ENCODE measurements around the gene SEMA6B. TPM values are rescaled to one million over a fixed set of nuclear protein-coding genes. Genes with fewer than 3 reads are reported as not detected.
A peak's percentile ranks its signal among the peaks of the same experiment; 100 is the strongest.
"Not testable (repeated sequence)": the region's sequence is repeated elsewhere in the genome, so short reads cannot be mapped to it uniquely, and the experiment has no call there.

The SEMA6B gene
- total RNA-seq, 6 donors from 2014 or later, result 3.4 to 33.1 (median 7.6) TPM

DNA sequence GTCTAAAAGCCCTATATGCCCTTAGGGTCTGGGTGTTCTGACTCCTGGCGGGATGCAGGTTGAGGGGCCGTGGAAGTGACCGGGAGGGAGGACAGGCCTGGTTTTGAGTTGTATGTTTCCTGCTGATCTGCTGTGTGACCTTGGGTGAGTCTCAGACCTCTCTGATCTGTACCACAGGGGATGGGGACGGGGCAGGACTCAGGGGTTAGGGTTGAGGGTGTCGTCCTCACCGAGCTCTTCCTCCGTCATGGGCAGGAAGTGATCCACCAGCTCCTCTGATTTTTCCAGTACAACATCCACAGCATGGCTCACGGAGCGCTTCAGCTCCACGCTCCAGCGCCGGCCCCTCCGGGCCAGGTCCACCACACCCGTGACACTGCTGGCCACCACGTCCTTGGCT, 30.6 kb downstream of the SEMA6B start:
- no peak for ATAC-seq (ENCODE audit: low FRiP score in 2 of 2)
- H3K4me3 ChIP-seq, result no peak overlapping the region
- no peaks in the 10 kb centered on the region for H3K36me3 ChIP-seq
- TF ChIP-seq POLR2A (IDR thresholded peaks at IDR 0.05), result no peak
- H3K9me3 ChIP-seq, result no peaks in the 10 kb centered on the region
- DNase-seq, result no peak
- H3K27ac ChIP-seq, result no peak overlapping the region
- WGBS, 2 donors, result 78 to 86% methylated on average over 11 to 15 of the region's 15 CpGs
- no peaks in the 10 kb centered on the region for H3K4me1 ChIP-seq
- no peaks in the 10 kb centered on the region for H3K27me3 ChIP-seq

DNA sequence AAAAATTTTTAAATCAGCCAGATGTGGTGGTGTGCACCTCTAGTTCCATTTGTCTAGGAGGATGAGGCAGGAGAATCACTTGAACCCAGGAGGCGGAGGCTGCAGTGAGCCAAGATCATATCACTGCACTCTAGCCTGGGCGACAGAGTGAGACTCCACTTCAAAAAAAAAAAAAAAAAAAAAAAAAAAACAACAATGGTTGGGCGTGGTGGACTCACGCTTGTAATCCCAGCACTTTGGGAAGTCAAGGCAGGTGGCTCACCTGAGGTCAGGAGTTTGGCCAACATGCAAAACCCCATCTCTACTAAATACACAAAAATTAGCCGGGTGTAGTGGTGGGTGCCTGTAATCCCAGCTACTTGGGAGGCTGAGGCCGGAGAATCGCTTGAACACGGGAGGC, 32.1 kb downstream of the SEMA6B start:
- H3K27ac ChIP-seq; H3K27me3 ChIP-seq; DNase-seq; ATAC-seq (ENCODE audit: low FRiP score in 2 of 2); H3K4me1 ChIP-seq; H3K9me3 ChIP-seq; H3K36me3 ChIP-seq; H3K4me3 ChIP-seq: not testable (repeated sequence)
- WGBS, 2 donors, result 90 to 91% methylated on average over 8 of the region's 8 CpGs

DNA sequence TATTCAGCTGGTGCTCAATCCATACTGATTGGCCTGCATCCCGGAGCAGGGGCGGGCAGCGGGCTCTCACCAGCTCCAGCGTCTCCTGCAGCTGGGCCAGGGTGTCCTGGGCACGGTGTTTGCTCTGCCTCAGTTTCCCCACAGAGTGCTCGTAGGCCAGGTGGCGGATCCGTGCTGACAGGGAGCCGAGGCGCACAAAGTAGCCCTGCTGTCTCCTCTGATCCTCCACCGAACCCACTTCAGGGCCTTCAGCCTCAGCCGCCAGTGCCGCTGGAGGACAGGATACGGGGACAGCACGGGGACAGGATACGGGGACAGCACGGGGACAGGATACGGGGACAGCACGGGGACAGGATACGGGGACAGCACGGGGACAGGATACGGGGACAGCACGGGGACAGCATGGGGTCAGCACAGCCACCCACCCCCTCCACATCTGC, 33.9 kb downstream of the SEMA6B start:
- 55 to 67% methylated on average over 18 to 20 of the region's 23 CpGs for WGBS, 2 donors
- TF ChIP-seq POLR2A (IDR thresholded peaks at IDR 0.05) (no peak), EP300 (IDR thresholded peaks at IDR 0.05) (no peak), POLR2AphosphoS5 (IDR thresholded peaks at IDR 0.05) (no peak)
- TF ChIP-seq, protein P1, sequence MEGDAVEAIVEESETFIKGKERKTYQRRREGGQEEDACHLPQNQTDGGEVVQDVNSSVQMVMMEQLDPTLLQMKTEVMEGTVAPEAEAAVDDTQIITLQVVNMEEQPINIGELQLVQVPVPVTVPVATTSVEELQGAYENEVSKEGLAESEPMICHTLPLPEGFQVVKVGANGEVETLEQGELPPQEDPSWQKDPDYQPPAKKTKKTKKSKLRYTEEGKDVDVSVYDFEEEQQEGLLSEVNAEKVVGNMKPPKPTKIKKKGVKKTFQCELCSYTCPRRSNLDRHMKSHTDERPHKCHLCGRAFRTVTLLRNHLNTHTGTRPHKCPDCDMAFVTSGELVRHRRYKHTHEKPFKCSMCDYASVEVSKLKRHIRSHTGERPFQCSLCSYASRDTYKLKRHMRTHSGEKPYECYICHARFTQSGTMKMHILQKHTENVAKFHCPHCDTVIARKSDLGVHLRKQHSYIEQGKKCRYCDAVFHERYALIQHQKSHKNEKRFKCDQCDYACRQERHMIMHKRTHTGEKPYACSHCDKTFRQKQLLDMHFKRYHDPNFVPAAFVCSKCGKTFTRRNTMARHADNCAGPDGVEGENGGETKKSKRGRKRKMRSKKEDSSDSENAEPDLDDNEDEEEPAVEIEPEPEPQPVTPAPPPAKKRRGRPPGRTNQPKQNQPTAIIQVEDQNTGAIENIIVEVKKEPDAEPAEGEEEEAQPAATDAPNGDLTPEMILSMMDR (IDR thresholded peaks at IDR 0.05), result no peak
- ATAC-seq (ENCODE audit: low FRiP score in 2 of 2) (no peak), DNase-seq (no peak)
- H3K9me3 ChIP-seq, result no peaks in the 10 kb centered on the region
- no peaks in the 10 kb centered on the region for H3K27me3 ChIP-seq
- H3K4me1 ChIP-seq, result no peaks in the 10 kb centered on the region
- H3K36me3 ChIP-seq, result no peaks in the 10 kb centered on the region
- no peak overlapping the region for H3K4me3 ChIP-seq
- no peak overlapping the region for H3K27ac ChIP-seq

DNA sequence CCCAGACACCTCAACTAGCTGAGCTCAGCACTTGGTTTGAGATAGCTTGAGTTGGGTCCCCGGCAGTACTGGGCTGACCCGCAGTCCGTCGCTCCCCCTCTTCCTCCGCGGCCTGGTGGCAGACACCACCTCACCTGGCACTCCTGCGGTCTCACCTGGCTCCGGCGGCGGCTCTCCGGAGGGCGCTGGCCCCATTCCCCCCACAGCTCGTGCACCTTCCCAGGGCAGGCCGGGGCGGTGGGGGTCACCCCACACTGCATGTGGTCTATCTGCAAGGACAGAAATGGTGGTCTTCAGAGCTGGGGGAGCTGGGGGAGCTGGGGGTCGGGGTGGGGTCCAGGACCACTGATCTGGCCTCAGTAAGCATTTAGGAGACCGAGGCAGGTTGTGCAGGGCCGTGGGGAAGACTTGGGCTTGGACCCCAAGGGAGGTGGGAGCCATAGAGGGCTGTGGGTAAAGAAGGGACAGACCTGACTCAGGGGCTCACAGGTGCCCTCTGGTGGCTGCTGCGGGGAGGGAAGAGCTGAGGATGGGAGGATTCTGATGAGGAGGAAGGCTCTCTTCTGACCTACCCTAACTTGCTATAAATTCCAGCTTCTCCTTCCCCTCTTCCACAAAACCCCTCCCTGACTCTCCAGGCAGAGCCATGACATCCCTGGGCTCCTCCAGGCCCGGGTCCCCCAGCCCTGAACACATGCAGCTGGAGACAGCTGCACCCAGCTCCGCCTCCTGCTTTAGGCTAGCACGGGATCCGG, 34.5 kb downstream of the SEMA6B start:
- DNase-seq (peak in 1 of 2 donors; percentile 85), ATAC-seq (ENCODE audit: low FRiP score in 2 of 2) (peak; percentile 56 to 69)
- WGBS, 2 donors, result 66 to 83% methylated on average over 20 of the region's 23 CpGs
- no peak overlapping the region for H3K27ac ChIP-seq
- TF ChIP-seq, protein P1 (IDR thresholded peaks at IDR 0.05), result peak; percentile 29 to 61 (median 50)
- TF ChIP-seq POLR2AphosphoS5 (IDR thresholded peaks at IDR 0.05), result no peak
- no peak for TF ChIP-seq EP300 (IDR thresholded peaks at IDR 0.05)
- H3K4me3 ChIP-seq, result no peak overlapping the region
- no peaks in the 10 kb centered on the region for H3K9me3 ChIP-seq
- no peaks in the 10 kb centered on the region for H3K27me3 ChIP-seq
- no peaks in the 10 kb centered on the region for H3K4me1 ChIP-seq
- H3K36me3 ChIP-seq, result no peaks in the 10 kb centered on the region

DNA sequence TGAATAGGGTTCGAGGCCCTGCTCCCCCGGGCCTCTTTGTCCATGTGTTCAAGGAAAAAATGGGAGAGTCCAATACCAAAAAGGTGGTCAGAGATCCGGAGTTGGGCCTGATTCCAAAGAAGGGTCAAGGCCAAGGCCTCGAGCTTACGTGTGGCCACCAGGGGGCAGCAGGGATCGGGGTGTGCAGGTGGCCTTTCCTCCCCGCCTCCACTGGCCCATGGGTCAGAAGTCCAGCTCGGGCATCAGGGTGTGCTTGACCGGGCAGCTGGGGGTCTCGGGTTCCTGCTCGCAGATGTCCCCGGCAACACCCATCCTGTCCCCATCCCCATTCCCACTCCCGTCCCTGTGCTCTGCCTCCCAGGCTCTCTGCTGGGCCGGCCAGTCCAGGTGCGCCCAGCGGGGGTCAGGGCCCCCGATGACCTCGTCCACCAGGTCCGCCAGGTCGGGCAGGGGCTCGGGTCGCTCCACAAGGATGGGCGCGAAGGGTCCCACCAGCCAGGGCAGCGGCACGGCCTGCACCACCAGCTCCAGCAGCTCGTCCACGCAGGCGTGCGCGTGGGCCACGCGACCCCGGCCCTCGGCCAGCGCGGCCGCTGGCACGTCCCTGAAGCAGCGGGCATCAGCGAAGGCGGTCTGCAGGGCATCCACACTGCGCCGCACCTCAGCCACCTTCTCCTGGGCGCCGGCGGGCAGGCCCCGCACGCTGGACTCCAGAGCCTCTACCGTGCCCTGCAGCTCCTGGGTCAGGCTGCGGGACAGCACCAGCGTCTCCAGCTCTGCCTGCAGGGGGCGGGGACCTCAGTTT, 36.0 kb downstream of the SEMA6B start:
- WGBS, 2 donors, result 45 to 79% methylated on average over 12 to 31 of the region's 53 CpGs
- Histone ChIP-seq H3K36me3 (no peaks in the 10 kb centered on the region), H3K4me3 (no peak overlapping the region), H3K9me3 (no peaks in the 10 kb centered on the region), H3K4me1 (no peaks in the 10 kb centered on the region), H3K27me3 (no peaks in the 10 kb centered on the region), H3K27ac (no peak overlapping the region)
- ATAC-seq (ENCODE audit: low FRiP score in 2 of 2) (peak; percentile 46 to 59), DNase-seq (peak; percentile 69 to 79)
- TF ChIP-seq POLR2AphosphoS5 (IDR thresholded peaks at IDR 0.05) (no peak), EP300 (IDR thresholded peaks at IDR 0.05) (no peak)
- TF ChIP-seq, protein P1 (IDR thresholded peaks at IDR 0.05), result peak; percentile 54 to 65 (median 62)
